SU-DHL-6 (cell line): ENCODE results near the gene DOCK8.

ENCODE experiments used
- H2AFZ ChIP-seq: fragments of 200-600 bp; sonication (generic); 2 replicates; pipeline ENCODE4 v1.6.1; 2014; ENCODE audit warnings: low read depth, mild to moderate bottlenecking, moderate library complexity, mixed read lengths, antibody characterized with exemption, low read length; ENCODE audit not compliant: severe bottlenecking
- H3F3A ChIP-seq: fragments of 200-600 bp; shearing (Covaris generic); 2 replicates; pipeline ENCODE4 v1.6.0; 2016; ENCODE audit warnings: antibody characterized with exemption, mild to moderate bottlenecking; ENCODE audit not compliant: insufficient read depth
- H3K27ac ChIP-seq: fragments of 200-600 bp; sonication (generic); 2 replicates; pipeline ENCODE4 v1.5.1; 2016; ENCODE audit warnings: low read depth, mild to moderate bottlenecking, low read length, moderate library complexity, mixed read lengths
- H3K27me3 ChIP-seq: fragments of 200-600 bp; sonication (generic), shearing (Covaris generic); 2 replicates; pipeline ENCODE4 v1.6.0; 2014; ENCODE audit warnings: mild to moderate bottlenecking, low read length
- H3K36me3 ChIP-seq: fragments of 200-600 bp; sonication (generic); 2 replicates; pipeline ENCODE4 v1.6.1; 2014; ENCODE audit warnings: mild to moderate bottlenecking, low read length, mixed read lengths
- H3K4me2 ChIP-seq: fragments of 300-600, 200-600 bp; shearing (Covaris generic), sonication (generic); 2 replicates; pipeline ENCODE4 v1.6.0; 2014; ENCODE audit warnings: low read length, low read depth, mild to moderate bottlenecking; ENCODE audit not compliant: poor library complexity, severe bottlenecking
- H3K4me3 ChIP-seq: fragments of 200-600 bp; sonication (generic); 2 replicates; pipeline ENCODE4 v1.5.1; 2014; ENCODE audit warnings: antibody characterized with exemption, low read length, mild to moderate bottlenecking, mixed read lengths; ENCODE audit not compliant: insufficient read depth, poor library complexity, severe bottlenecking
- H3K79me2 ChIP-seq: fragments of 200-600 bp; sonication (generic); 2 replicates; pipeline ENCODE4 v1.6.1; 2014; ENCODE audit warnings: mild to moderate bottlenecking, low read length, moderate library complexity; ENCODE audit not compliant: insufficient read depth
- H3K9ac ChIP-seq: fragments of 200-600 bp; sonication (generic); 2 replicates; pipeline ENCODE4 v1.7.0; 2014; ENCODE audit warnings: mild to moderate bottlenecking, low read length
- H3K9me2 ChIP-seq: fragments of 200-600 bp; sonication (generic); replicated peaks from 2 replicates; pipeline ENCODE4 v1.6.1; 2014; ENCODE audit warnings: low read length; ENCODE audit not compliant: insufficient read depth
- H3K9me3 ChIP-seq: fragments of 200-600 bp; sonication (generic); 2 replicates; pipeline ENCODE4 v1.6.1; 2014; ENCODE audit warnings: low read length, mixed read lengths; ENCODE audit not compliant: insufficient read depth
- H4K20me1 ChIP-seq: fragments of 200-600 bp; sonication (generic); 2 replicates; pipeline ENCODE4 v1.6.1; 2014; ENCODE audit warnings: low read depth, mild to moderate bottlenecking, antibody characterized with exemption, low read length, moderate library complexity, mixed read lengths
- CTCF ChIP-seq: fragments of 200-600 bp; sonication (generic); IDR thresholded peaks from one replicate; pipeline ENCODE4 v1.5.1; 2017; ENCODE audit warnings: antibody characterized with exemption, mild to moderate bottlenecking, low read length, moderate library complexity; ENCODE audit not compliant: insufficient read depth, poor library complexity, severe bottlenecking
- EZH2phosphoT487 ChIP-seq: fragments of 200-600 bp; sonication (generic), shearing (Covaris generic); conservative IDR thresholded peaks from 2 replicates; pipeline ENCODE4 v1.6.1; 2018; ENCODE audit warnings: mild to moderate bottlenecking, antibody characterized with exemption, low read length, moderate library complexity, mixed read lengths

DOCK8 gene

GRCh38 chr9:398085-398484 is 183.4 kb downstream of the DOCK8 start:
- Histone ChIP-seq H3K9ac (no peak overlapping the region), H4K20me1 (no peaks in the 10 kb centered on the region), H3K9me2 (no peaks in the 10 kb centered on the region), H3K9me3 (no peaks in the 10 kb centered on the region), H3K27me3 (no peaks in the 10 kb centered on the region), H3F3A (0 out of 2 replicates have a peak, but pooled peaks cover 9% of the 10 kb centered on the region), H3K4me3 (no peak overlapping the region), H3K36me3 (peaks cover 43% of the 10 kb centered on the region; the same call in 1 of the 2 replicates), H3K27ac (no peak overlapping the region), H3K4me2 (no peak overlapping the region), H3K79me2 (no peaks in the 10 kb centered on the region), H2AFZ (no peak overlapping the region)
- TF ChIP-seq EZH2phosphoT487 (no peak), CTCF (no peak)

- Histone ChIP-seq H4K20me1 (no peaks in the 10 kb centered on the region), H3K9ac (no peak overlapping the region), H3K4me2 (no peak overlapping the region), H3K27ac (no peak overlapping the region), H3K9me3 (no peaks in the 10 kb centered on the region), H3K27me3 (no peaks in the 10 kb centered on the region), H2AFZ (no peak overlapping the region), H3F3A (0 out of 2 replicates have a peak, but pooled peaks cover 9% of the 10 kb centered on the region), H3K9me2 (no peaks in the 10 kb centered on the region), H3K79me2 (no peaks in the 10 kb centered on the region), H3K4me3 (no peak overlapping the region), H3K36me3 (peaks cover 58% of the 10 kb centered on the region; the same call in 1 of the 2 replicates)
- TF ChIP-seq CTCF (no peak), EZH2phosphoT487 (no peak)
Observed at GRCh38 chr9:401223-401622, 186.6 kb downstream of the DOCK8 start.

GRCh38 chr9:404234-404633 is 189.6 kb downstream of the DOCK8 start:
- Histone ChIP-seq H3K9me3 (no peaks in the 10 kb centered on the region), H3K27me3 (no peaks in the 10 kb centered on the region), H3K36me3 (peaks cover 63% of the 10 kb centered on the region; the same call in 1 of the 2 replicates), H2AFZ (no peak overlapping the region), H3K9ac (no peak overlapping the region), H3K4me3 (no peak overlapping the region), H3F3A (0 out of 2 replicates have a peak, but pooled peaks cover 4% of the 10 kb centered on the region), H3K9me2 (no peaks in the 10 kb centered on the region), H3K4me2 (no peak overlapping the region), H3K27ac (no peak overlapping the region), H3K79me2 (no peaks in the 10 kb centered on the region), H4K20me1 (no peaks in the 10 kb centered on the region)
- no peak for TF ChIP-seq CTCF
- TF ChIP-seq EZH2phosphoT487, result no peak
